HG02840 (cell line): ENCODE measurements around the gene STARD7.
"Not testable (repeated sequence)": the region's sequence is repeated elsewhere in the genome, so short reads cannot be mapped to it uniquely, and the experiment has no call there.

Experiments
- ATAC-seq: cut with Tn5 transposase; IDR thresholded peaks from one replicate; pipeline ENCODE4 v1.9.1; 2021; ENCODE audit warnings: mild to moderate bottlenecking, moderate library complexity, moderate number of reproducible peaks; ENCODE audit not compliant: unreplicated experiment, low FRiP score

Gene STARD7

GRCh38 chr2:96208143-96209010 is at the start of gene STARD7:
Gene STARD7, minus strand, starts transcription at chr2:96208827. Its CDS starts 393 bp downstream, at chr2:96208434.
- peak; percentile 86 for ATAC-seq

GRCh38 chr2:96257744-96258143 is 49.1 kb upstream of the STARD7 start:
- ATAC-seq, result not testable (repeated sequence)

GRCh38 chr2:96256611-96257113 is 48.0 kb upstream of the STARD7 start:
- ATAC-seq, result no peak

- ATAC-seq, result no peak
These were observed 45.9 kb upstream of the STARD7 start for GRCh38 chr2:96254571-96254970.

- no peak for ATAC-seq
These were observed 44.4 kb upstream of the STARD7 start for GRCh38 chr2:96253006-96253405.

GRCh38 chr2:96252526-96252925 is 43.9 kb upstream of the STARD7 start:
- no peak for ATAC-seq

- ATAC-seq, result no peak
These were observed 43.2 kb upstream of the STARD7 start for GRCh38 chr2:96251721-96252292.

- ATAC-seq, result no peak
These were observed 41.6 kb upstream of the STARD7 start for GRCh38 chr2:96250188-96250587.

- ATAC-seq, result no peak
These were observed 41.0 kb upstream of the STARD7 start for GRCh38 chr2:96249654-96250053.

GRCh38 chr2:96248624-96249023 is 40.0 kb upstream of the STARD7 start:
- ATAC-seq, result no peak

- no peak for ATAC-seq
These were observed 39.3 kb upstream of the STARD7 start for GRCh38 chr2:96247896-96248295.

GRCh38 chr2:96247009-96247408 is 38.4 kb upstream of the STARD7 start:
- ATAC-seq, result no peak

GRCh38 chr2:96245609-96246390 is 37.2 kb upstream of the STARD7 start:
- no peak for ATAC-seq

GRCh38 chr2:96243843-96244242 is 35.2 kb upstream of the STARD7 start:
- no peak for ATAC-seq

- peak; percentile 77 for ATAC-seq
These were observed 33.4 kb upstream of the STARD7 start for GRCh38 chr2:96241900-96242611.

GRCh38 chr2:96241227-96241626 is 32.6 kb upstream of the STARD7 start:
- ATAC-seq, result no peak

- no peak for ATAC-seq
These were observed 31.9 kb upstream of the STARD7 start for GRCh38 chr2:96240341-96241038.

GRCh38 chr2:96239745-96240264 is 31.2 kb upstream of the STARD7 start:
- no peak for ATAC-seq

GRCh38 chr2:96239091-96239490 is 30.5 kb upstream of the STARD7 start:
- ATAC-seq, result no peak

- no peak for ATAC-seq
These were observed 29.6 kb upstream of the STARD7 start for GRCh38 chr2:96238266-96238665.
